HEK293 (cell line): ENCODE data around the gene GALNT9.

Experiments
- CTCF ChIA-PET: fragments of 350-600 bp; formaldehyde crosslinking; extraction: SDS; loops from one replicate; lab custom pipeline; 2021; ENCODE audit warnings: antibody characterized with exemption; lab: Yijun Ruan, JAX
- POLR2A ChIA-PET: fragments of 300-600 bp; formaldehyde crosslinking; extraction: SDS; loops from one replicate; lab custom pipeline; 2020; ENCODE audit warnings: antibody characterized with exemption, inconsistent platforms; lab: Yijun Ruan, JAX
- H3K27ac ChIP-seq: fragments of 200-500 bp; sonication (Bioruptor generic); 2 replicates; pipeline ENCODE4 v1.5.1; 2014; ENCODE audit warnings: low read depth, low read length, control low read depth, inconsistent platforms; ENCODE audit errors: extremely low read depth
- H3K36me3 ChIP-seq, 2 experiments: fragments of 200-500 bp in 1 of 2; sonication (Bioruptor generic) in 1 of 2; 1 replicate in 1 of 2; 2 replicates in 1 of 2; pipeline ENCODE4 v1.5.1; 2014 to 2017; ENCODE audit warnings: inconsistent platforms in 2 of 2, low read length in 2 of 2; ENCODE audit not compliant: control insufficient read depth in 2 of 2, insufficient read depth in 1 of 2
- H3K4me1 ChIP-seq: fragments of 200-500 bp; sonication (Bioruptor generic); 2 replicates; pipeline ENCODE4 v1.5.1; 2014; ENCODE audit warnings: mild to moderate bottlenecking, low read length, inconsistent platforms; ENCODE audit not compliant: control insufficient read depth, insufficient read depth
- H3K4me3 ChIP-seq: 2 replicates; pipeline ENCODE4 v1.5.1; 2011; ENCODE audit warnings: low read depth, mild to moderate bottlenecking, control low read depth, low read length, moderate library complexity
- H3K9me3 ChIP-seq: fragments of 200-500 bp; sonication (Bioruptor generic); 2 replicates; pipeline ENCODE4 v1.5.1; 2014; ENCODE audit warnings: low read depth, low read length, inconsistent platforms; ENCODE audit not compliant: control insufficient read depth, insufficient read depth
- KLF16 ChIP-seq: fragments of 450-650 bp; formaldehyde crosslinking; IDR thresholded peaks from 2 replicates; pipeline ENCODE4 v1.5.1; 2017; ENCODE audit warnings: missing biosample characterization, missing genetic modification characterization
- MEIS1 ChIP-seq: sonication (generic); formaldehyde crosslinking; IDR thresholded peaks from 2 replicates; pipeline ENCODE4 v1.8.1; 2022; ENCODE audit warnings: missing genetic modification reagents, mild to moderate bottlenecking, borderline replicate concordance
- MYNN ChIP-seq: fragments of 450-650 bp; formaldehyde crosslinking; IDR thresholded peaks from 2 replicates; pipeline ENCODE4 v1.5.1; 2016; ENCODE audit warnings: missing biosample characterization, missing genetic modification characterization, borderline replicate concordance
- PRDM4 ChIP-seq: fragments of 450-650 bp; formaldehyde crosslinking; IDR thresholded peaks from 2 replicates; pipeline ENCODE4 v1.5.1; 2017; ENCODE audit warnings: missing biosample characterization, missing genetic modification characterization
- YY2 ChIP-seq: fragments of 450-650 bp; formaldehyde crosslinking; IDR thresholded peaks from 2 replicates; pipeline ENCODE4 v1.5.1; 2016; ENCODE audit warnings: missing biosample characterization, missing genetic modification characterization
- ZBTB1 ChIP-seq: fragments of 450-650 bp; formaldehyde crosslinking; IDR thresholded peaks from 2 replicates; pipeline ENCODE4 v1.5.1; 2016; ENCODE audit warnings: missing biosample characterization, missing genetic modification characterization
- ZBTB7A ChIP-seq: fragments of 450-650 bp; formaldehyde crosslinking; IDR thresholded peaks from 2 replicates; pipeline ENCODE4 v1.5.1; 2016; ENCODE audit warnings: low read depth, missing biosample characterization, missing genetic modification characterization
- ZNF112 ChIP-seq: fragments of 450-650 bp; formaldehyde crosslinking; IDR thresholded peaks from 2 replicates; pipeline ENCODE4 v1.5.0; 2017; ENCODE audit warnings: missing biosample characterization, missing genetic modification characterization
- ZNF211 ChIP-seq: fragments of 450-650 bp; formaldehyde crosslinking; IDR thresholded peaks from 2 replicates; pipeline ENCODE4 v1.5.1; 2016; ENCODE audit warnings: low read depth, missing biosample characterization, missing genetic modification characterization
- ZNF24 ChIP-seq: fragments of 450-650 bp; formaldehyde crosslinking; IDR thresholded peaks from 2 replicates; pipeline ENCODE4 v1.5.1; 2016; ENCODE audit warnings: missing biosample characterization, missing genetic modification characterization
- ZNF266 ChIP-seq: fragments of 450-650 bp; formaldehyde crosslinking; IDR thresholded peaks from 2 replicates; pipeline ENCODE4 v1.5.1; 2016; ENCODE audit warnings: missing biosample characterization, missing genetic modification characterization, low read depth
- ZNF350 ChIP-seq: fragments of 450-650 bp; formaldehyde crosslinking; IDR thresholded peaks from 2 replicates; pipeline ENCODE4 v1.5.0; 2017; ENCODE audit warnings: missing biosample characterization, mild to moderate bottlenecking, missing genetic modification characterization
- ZNF37A ChIP-seq: fragments of 450-650 bp; IDR thresholded peaks from 2 replicates; pipeline ENCODE4 v1.5.1; 2018; ENCODE audit warnings: missing biosample characterization, missing genetic modification characterization
- ZNF416 ChIP-seq: fragments of 450-650 bp; formaldehyde crosslinking; IDR thresholded peaks from 2 replicates; pipeline ENCODE4 v1.5.1; 2016; ENCODE audit warnings: missing biosample characterization, missing genetic modification characterization
- ZNF433 ChIP-seq: fragments of 450-650 bp; formaldehyde crosslinking; IDR thresholded peaks from 2 replicates; pipeline ENCODE4 v1.5.1; 2016; ENCODE audit warnings: missing biosample characterization, missing genetic modification characterization, low read depth
- ZNF473 ChIP-seq: fragments of 450-650 bp; formaldehyde crosslinking; IDR thresholded peaks from 2 replicates; pipeline ENCODE4 v1.5.1; 2017; ENCODE audit warnings: missing biosample characterization, missing genetic modification characterization
- ZNF48 ChIP-seq: fragments of 450-650 bp; formaldehyde crosslinking; IDR thresholded peaks from 2 replicates; pipeline ENCODE4 v1.5.1; 2016; ENCODE audit warnings: missing biosample characterization, missing genetic modification characterization
- ZNF513 ChIP-seq: fragments of 450-650 bp; IDR thresholded peaks from 2 replicates; pipeline ENCODE4 v1.5.1; 2018; ENCODE audit warnings: missing biosample characterization, missing genetic modification characterization
- ZNF521 ChIP-seq: fragments of 450-650 bp; formaldehyde crosslinking; IDR thresholded peaks from 2 replicates; pipeline ENCODE4 v1.5.1; 2017; ENCODE audit warnings: missing biosample characterization, mild to moderate bottlenecking, missing genetic modification characterization
- ZNF561 ChIP-seq: fragments of 450-650 bp; IDR thresholded peaks from 2 replicates; pipeline ENCODE4 v1.5.1; 2018; ENCODE audit warnings: missing biosample characterization, missing genetic modification characterization, borderline replicate concordance
- ZNF777 ChIP-seq: fragments of 450-650 bp; formaldehyde crosslinking; IDR thresholded peaks from 2 replicates; pipeline ENCODE4 v1.5.1; 2017; ENCODE audit warnings: missing biosample characterization, missing genetic modification characterization, borderline replicate concordance
- TF ChIP-seq, protein P1 (sequence below): fragments of 450-650 bp; formaldehyde crosslinking; IDR thresholded peaks from 2 replicates; pipeline ENCODE4 v1.5.1; 2016; ENCODE audit warnings: missing biosample characterization, missing genetic modification characterization
- TF ChIP-seq, protein P2 (sequence below): fragments of 450-650 bp; formaldehyde crosslinking; IDR thresholded peaks from 2 replicates; pipeline ENCODE4 v1.5.1; 2016; ENCODE audit warnings: missing biosample characterization, missing genetic modification characterization

GALNT9 gene

GRCh38 chr12:132278401-132279183 is 50.8 kb downstream of the GALNT9 start:
- Histone ChIP-seq H3K36me3 (no peaks in the 10 kb centered on the region), H3K27ac (no peak overlapping the region), H3K9me3 (no peaks in the 10 kb centered on the region), H3K4me1 (no peaks in the 10 kb centered on the region), H3K4me3 (no peak overlapping the region)
- POLR2A ChIA-PET: no interaction called here
- CTCF ChIA-PET: no interaction called here
- TF ChIP-seq ZNF211 (tag by site-specific recombination): no peak
- no peak for TF ChIP-seq ZNF777 (tag by site-specific recombination)
- no peak for TF ChIP-seq ZNF112
- TF ChIP-seq, protein P1, sequence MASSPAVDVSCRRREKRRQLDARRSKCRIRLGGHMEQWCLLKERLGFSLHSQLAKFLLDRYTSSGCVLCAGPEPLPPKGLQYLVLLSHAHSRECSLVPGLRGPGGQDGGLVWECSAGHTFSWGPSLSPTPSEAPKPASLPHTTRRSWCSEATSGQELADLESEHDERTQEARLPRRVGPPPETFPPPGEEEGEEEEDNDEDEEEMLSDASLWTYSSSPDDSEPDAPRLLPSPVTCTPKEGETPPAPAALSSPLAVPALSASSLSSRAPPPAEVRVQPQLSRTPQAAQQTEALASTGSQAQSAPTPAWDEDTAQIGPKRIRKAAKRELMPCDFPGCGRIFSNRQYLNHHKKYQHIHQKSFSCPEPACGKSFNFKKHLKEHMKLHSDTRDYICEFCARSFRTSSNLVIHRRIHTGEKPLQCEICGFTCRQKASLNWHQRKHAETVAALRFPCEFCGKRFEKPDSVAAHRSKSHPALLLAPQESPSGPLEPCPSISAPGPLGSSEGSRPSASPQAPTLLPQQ (tag by site-specific recombination): no peak
- TF ChIP-seq PRDM4: no peak
- TF ChIP-seq ZNF24 (tag by site-specific recombination): no peak

DNA sequence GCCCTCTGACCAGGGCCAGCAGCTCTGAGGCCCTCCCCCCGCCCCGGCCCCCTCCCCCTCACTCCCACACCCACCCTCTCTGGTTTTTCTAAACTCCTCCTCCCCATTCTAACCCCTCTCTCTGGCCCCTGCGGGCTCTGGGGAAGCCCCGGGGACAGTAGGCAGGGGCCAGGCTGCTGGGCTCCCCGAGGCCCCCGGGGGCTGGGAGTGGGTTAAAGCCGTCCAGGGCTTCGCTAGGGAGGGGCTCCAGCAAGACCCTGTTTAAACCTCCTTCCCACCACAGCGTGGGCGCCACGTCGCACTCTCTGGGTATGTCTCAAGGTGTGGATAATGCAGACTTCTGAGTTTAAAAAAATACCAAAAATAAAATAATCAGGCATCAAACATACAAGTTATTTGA is 51.4 kb downstream of the GALNT9 start:
- no peak overlapping the region for H3K4me3 ChIP-seq
- no peaks in the 10 kb centered on the region for H3K9me3 ChIP-seq
- ChIA-PET CTCF (no interaction called here), POLR2A (no interaction called here)
- H3K27ac ChIP-seq: no peak overlapping the region
- TF ChIP-seq KLF16 (tag by site-specific recombination) (no peak), ZNF513 (tag by site-specific recombination) (no peak)
- TF ChIP-seq, all 188 proteins: peak for 0
- H3K36me3 ChIP-seq: no peaks in the 10 kb centered on the region
- H3K4me1 ChIP-seq: no peaks in the 10 kb centered on the region

GRCh38 chr12:132277374-132277941 is 51.9 kb downstream of the GALNT9 start:
- CTCF ChIA-PET: no interaction called here
- no peaks in the 10 kb centered on the region for H3K36me3 ChIP-seq
- H3K4me1 ChIP-seq: no peaks in the 10 kb centered on the region
- H3K27ac ChIP-seq: no peak overlapping the region
- no peak overlapping the region for H3K4me3 ChIP-seq
- no peaks in the 10 kb centered on the region for H3K9me3 ChIP-seq
- POLR2A ChIA-PET: no interaction called here
- no peak for TF ChIP-seq ZNF473 (tag by site-specific recombination)
- no peak for TF ChIP-seq ZNF433 (tag by site-specific recombination)
- no peak for TF ChIP-seq ZNF561 (tag by site-specific recombination)
- TF ChIP-seq ZNF37A: no peak
- TF ChIP-seq ZBTB7A (tag by site-specific recombination): no peak
- TF ChIP-seq ZNF350 (tag by site-specific recombination): no peak
- no peak for TF ChIP-seq ZNF48 (tag by site-specific recombination)
- TF ChIP-seq ZNF416 (tag by site-specific recombination): no peak
- TF ChIP-seq, protein P2, sequence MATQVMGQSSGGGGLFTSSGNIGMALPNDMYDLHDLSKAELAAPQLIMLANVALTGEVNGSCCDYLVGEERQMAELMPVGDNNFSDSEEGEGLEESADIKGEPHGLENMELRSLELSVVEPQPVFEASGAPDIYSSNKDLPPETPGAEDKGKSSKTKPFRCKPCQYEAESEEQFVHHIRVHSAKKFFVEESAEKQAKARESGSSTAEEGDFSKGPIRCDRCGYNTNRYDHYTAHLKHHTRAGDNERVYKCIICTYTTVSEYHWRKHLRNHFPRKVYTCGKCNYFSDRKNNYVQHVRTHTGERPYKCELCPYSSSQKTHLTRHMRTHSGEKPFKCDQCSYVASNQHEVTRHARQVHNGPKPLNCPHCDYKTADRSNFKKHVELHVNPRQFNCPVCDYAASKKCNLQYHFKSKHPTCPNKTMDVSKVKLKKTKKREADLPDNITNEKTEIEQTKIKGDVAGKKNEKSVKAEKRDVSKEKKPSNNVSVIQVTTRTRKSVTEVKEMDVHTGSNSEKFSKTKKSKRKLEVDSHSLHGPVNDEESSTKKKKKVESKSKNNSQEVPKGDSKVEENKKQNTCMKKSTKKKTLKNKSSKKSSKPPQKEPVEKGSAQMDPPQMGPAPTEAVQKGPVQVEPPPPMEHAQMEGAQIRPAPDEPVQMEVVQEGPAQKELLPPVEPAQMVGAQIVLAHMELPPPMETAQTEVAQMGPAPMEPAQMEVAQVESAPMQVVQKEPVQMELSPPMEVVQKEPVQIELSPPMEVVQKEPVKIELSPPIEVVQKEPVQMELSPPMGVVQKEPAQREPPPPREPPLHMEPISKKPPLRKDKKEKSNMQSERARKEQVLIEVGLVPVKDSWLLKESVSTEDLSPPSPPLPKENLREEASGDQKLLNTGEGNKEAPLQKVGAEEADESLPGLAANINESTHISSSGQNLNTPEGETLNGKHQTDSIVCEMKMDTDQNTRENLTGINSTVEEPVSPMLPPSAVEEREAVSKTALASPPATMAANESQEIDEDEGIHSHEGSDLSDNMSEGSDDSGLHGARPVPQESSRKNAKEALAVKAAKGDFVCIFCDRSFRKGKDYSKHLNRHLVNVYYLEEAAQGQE (tag by site-specific recombination): no peak
- TF ChIP-seq ZNF521 (tag by site-specific recombination): no peak
- TF ChIP-seq ZBTB1: no peak
- no peak for TF ChIP-seq MYNN (tag by site-specific recombination)
- no peak for TF ChIP-seq YY2 (tag by site-specific recombination)
- TF ChIP-seq ZNF266 (tag by site-specific recombination): no peak
- no peak for TF ChIP-seq MEIS1 (CRISPR knock-in tag)
